Smooth muscle cell (in vitro differentiated cells): ENCODE data around the gene DNAJB11. TPM values are rescaled to one million over a fixed set of nuclear protein-coding genes. Genes with fewer than 3 reads are reported as not detected.

Source experiments
- DNase-seq: peaks from one replicate; lab custom pipeline; 2025; ENCODE audit not compliant: unreplicated experiment; lab: John Stamatoyannopoulos, UW
- H2AFZ ChIP-seq: fragments of 200-600 bp; sonication (generic); 2 replicates; pipeline ENCODE4 v1.6.0; 2016; ENCODE audit warnings: antibody characterized with exemption, low read depth, mild to moderate bottlenecking
- H3F3A ChIP-seq: fragments of 200-600 bp; sonication (generic); 2 replicates; pipeline ENCODE4 v1.6.0; 2017; ENCODE audit warnings: antibody characterized with exemption, low read depth
- H3K27ac ChIP-seq: fragments of 200-600 bp; sonication (generic); 2 replicates; pipeline ENCODE4 v1.5.1; 2016; ENCODE audit warnings: low read depth, mild to moderate bottlenecking
- H3K27me3 ChIP-seq: fragments of 200-600 bp; sonication (generic); 2 replicates; pipeline ENCODE4 v1.6.1; 2016; ENCODE audit warnings: low read depth, mild to moderate bottlenecking
- H3K36me3 ChIP-seq: fragments of 200-600 bp; sonication (generic); 2 replicates; pipeline ENCODE4 v1.5.1; 2016; ENCODE audit warnings: low read depth
- H3K4me1 ChIP-seq: fragments of 200-600 bp; sonication (generic); 2 replicates; pipeline ENCODE4 v1.5.1; 2016; ENCODE audit warnings: low read depth
- H3K4me2 ChIP-seq: fragments of 200-600 bp; sonication (generic); 2 replicates; pipeline ENCODE4 v1.6.0; 2016; ENCODE audit warnings: mild to moderate bottlenecking
- H3K4me3 ChIP-seq: fragments of 200-600 bp; sonication (generic); 2 replicates; pipeline ENCODE4 v1.5.1; 2016; ENCODE audit warnings: mild to moderate bottlenecking
- H3K79me2 ChIP-seq: fragments of 200-600 bp; sonication (generic); 2 replicates; pipeline ENCODE4 v1.6.0; 2016; ENCODE audit warnings: low read depth, mild to moderate bottlenecking
- H3K9ac ChIP-seq: fragments of 200-600 bp; sonication (generic); 2 replicates; pipeline ENCODE4 v1.6.0; 2016; ENCODE audit warnings: low read depth
- H3K9me3 ChIP-seq: fragments of 200-600 bp; sonication (generic); replicated peaks from 2 replicates; pipeline ENCODE4 v1.5.1; 2016; ENCODE audit warnings: low read depth
- H4K20me1 ChIP-seq: fragments of 200-600 bp; sonication (generic); 2 replicates; pipeline ENCODE4 v1.6.0; 2016; ENCODE audit warnings: low read depth
- WGBS: methylation state at CpG from one replicate; pipeline ENCODE4 v1.1.7; 2016; ENCODE audit warnings: low lambda C conversion rate; 5-methylcytosine and 5-hydroxymethylcytosine counted together
- polyA plus RNA-seq: library from polyadenylated mRNA; unstranded; fragments of >200 nt; fragmentation: Nextera tagmentation; extraction: Ambion mirVana; gene quantifications from 2 replicates; pipeline ENCODE4 v1.2.1, GENCODE V29; 2016
- total RNA-seq: library from RNA; depleted of rRNA; stranded (reverse); fragments of >200 nt; gene quantifications from 2 replicates; pipeline ENCODE4 v1.2.3, GENCODE V29; 2014
- TF ChIP-seq, protein P1 (sequence below): fragments of 200-600 bp; sonication (generic); IDR thresholded peaks from 2 replicates; pipeline ENCODE4 v1.5.1; 2017; ENCODE audit warnings: borderline replicate concordance, mild to moderate bottlenecking, antibody characterized with exemption; ENCODE audit not compliant: insufficient read depth, poor library complexity, severe bottlenecking

Gene DNAJB11
- total and polyA plus RNA-seq, 2 experiments from 2014 or later, result 103 to 136 TPM

DNA sequence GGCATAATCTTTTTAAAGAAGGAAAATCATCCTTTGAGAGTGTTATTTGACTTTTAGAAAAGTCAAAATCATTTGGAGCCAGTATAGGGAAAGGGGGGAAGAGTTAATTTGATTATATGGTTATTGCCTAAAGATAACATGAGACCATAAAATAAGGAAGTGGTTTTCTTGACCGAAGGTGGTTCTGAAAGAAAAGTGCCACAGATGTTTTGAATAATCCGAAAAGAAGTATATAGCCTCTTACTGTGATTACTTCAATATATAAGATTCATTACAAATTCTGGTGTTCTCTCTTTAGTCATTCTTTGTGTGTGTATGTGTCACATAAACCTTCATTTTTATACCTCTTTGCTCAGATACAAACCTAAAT is 1.1 kb downstream of the DNAJB11 start:
- TF ChIP-seq, protein P1, sequence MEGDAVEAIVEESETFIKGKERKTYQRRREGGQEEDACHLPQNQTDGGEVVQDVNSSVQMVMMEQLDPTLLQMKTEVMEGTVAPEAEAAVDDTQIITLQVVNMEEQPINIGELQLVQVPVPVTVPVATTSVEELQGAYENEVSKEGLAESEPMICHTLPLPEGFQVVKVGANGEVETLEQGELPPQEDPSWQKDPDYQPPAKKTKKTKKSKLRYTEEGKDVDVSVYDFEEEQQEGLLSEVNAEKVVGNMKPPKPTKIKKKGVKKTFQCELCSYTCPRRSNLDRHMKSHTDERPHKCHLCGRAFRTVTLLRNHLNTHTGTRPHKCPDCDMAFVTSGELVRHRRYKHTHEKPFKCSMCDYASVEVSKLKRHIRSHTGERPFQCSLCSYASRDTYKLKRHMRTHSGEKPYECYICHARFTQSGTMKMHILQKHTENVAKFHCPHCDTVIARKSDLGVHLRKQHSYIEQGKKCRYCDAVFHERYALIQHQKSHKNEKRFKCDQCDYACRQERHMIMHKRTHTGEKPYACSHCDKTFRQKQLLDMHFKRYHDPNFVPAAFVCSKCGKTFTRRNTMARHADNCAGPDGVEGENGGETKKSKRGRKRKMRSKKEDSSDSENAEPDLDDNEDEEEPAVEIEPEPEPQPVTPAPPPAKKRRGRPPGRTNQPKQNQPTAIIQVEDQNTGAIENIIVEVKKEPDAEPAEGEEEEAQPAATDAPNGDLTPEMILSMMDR, result no peak
- peaks cover 21% of the 10 kb centered on the region for H3K79me2 ChIP-seq
- H3K36me3 ChIP-seq, result peaks cover 20% of the 10 kb centered on the region
- no peak overlapping the region for H3K27ac ChIP-seq
- H3K9ac ChIP-seq, result peak overlapping the region; percentile 96
- peak overlapping the region; percentile 80 for H3K4me3 ChIP-seq
- H2AFZ ChIP-seq, result no peak overlapping the region
- H3K9me3 ChIP-seq, result no peaks in the 10 kb centered on the region
- peak overlapping the region; percentile 96 for H3K4me2 ChIP-seq
- peaks cover 8% of the 10 kb centered on the region for H4K20me1 ChIP-seq
- no peaks in the 10 kb centered on the region for H3F3A ChIP-seq
- WGBS, result 88% methylated on average over 2 of the region's 2 CpGs
- DNase-seq, result no peak
- H3K4me1 ChIP-seq, result peaks cover 17% of the 10 kb centered on the region
- H3K27me3 ChIP-seq, result no peaks in the 10 kb centered on the region

DNA sequence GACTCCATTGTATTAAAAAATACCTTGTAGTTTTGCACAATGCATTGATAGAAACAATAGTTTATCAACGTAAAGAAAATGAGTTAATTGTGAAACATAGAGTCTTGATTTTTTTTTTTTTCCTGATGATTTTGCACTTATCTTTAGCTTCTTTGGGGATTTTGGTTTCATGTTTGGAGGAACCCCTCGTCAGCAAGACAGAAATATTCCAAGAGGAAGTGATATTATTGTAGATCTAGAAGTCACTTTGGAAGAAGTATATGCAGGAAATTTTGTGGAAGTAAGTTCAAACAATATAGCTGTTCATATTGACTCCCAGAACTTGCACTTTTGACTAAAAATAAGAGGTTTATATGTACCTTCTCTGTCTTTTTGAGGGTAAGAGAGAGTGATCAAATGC is 7.0 kb downstream of the DNAJB11 start:
- DNase-seq, result no peak
- no peak overlapping the region for H3K9ac ChIP-seq
- no peaks in the 10 kb centered on the region for H3K9me3 ChIP-seq
- peaks cover 39% of the 10 kb centered on the region for H3K36me3 ChIP-seq
- H3K4me2 ChIP-seq, result no peak overlapping the region
- peaks cover 15% of the 10 kb centered on the region for H4K20me1 ChIP-seq
- H3K27ac ChIP-seq, result no peak overlapping the region
- H3K79me2 ChIP-seq, result peaks cover 2% of the 10 kb centered on the region
- no peaks in the 10 kb centered on the region for H3K27me3 ChIP-seq
- H3F3A ChIP-seq, result no peaks in the 10 kb centered on the region
- no peaks in the 10 kb centered on the region for H3K4me1 ChIP-seq
- no peak overlapping the region for H2AFZ ChIP-seq
- TF ChIP-seq, protein P1, result no peak
- 99% methylated on average over 2 of the region's 2 CpGs for WGBS
- H3K4me3 ChIP-seq, result no peak overlapping the region

DNA sequence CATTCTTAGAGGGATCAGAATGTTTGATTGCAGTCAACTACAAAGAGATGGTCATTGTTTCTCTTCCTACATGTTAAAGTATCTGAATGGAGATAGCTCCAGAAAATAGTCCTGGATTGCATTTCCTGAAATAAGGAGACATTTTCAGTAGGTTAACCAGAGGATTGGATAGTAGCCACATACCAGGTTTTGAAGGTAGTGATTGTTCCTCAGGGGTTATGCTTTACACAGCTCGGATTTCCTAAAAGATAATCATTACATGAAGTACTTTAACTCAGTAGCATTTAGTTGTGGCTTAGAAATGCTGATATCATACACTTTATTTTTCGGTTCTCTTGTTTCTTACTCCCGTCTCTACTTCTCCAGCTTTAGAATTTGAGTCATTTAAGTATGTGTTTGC is 10.3 kb downstream of the DNAJB11 start:
- Histone ChIP-seq H3K27me3 (no peaks in the 10 kb centered on the region), H3K36me3 (peaks cover 44% of the 10 kb centered on the region), H3K9ac (no peak overlapping the region), H3K4me3 (no peak overlapping the region), H3K79me2 (no peaks in the 10 kb centered on the region), H3F3A (peaks cover 3% of the 10 kb centered on the region), H3K9me3 (no peaks in the 10 kb centered on the region), H2AFZ (no peak overlapping the region), H4K20me1 (peaks cover 14% of the 10 kb centered on the region), H3K4me1 (no peaks in the 10 kb centered on the region), H3K4me2 (no peak overlapping the region), H3K27ac (no peak overlapping the region)
- WGBS, result 98% methylated on average over 3 of the region's 3 CpGs
- TF ChIP-seq, protein P1, result no peak
- no peak for DNase-seq

DNA sequence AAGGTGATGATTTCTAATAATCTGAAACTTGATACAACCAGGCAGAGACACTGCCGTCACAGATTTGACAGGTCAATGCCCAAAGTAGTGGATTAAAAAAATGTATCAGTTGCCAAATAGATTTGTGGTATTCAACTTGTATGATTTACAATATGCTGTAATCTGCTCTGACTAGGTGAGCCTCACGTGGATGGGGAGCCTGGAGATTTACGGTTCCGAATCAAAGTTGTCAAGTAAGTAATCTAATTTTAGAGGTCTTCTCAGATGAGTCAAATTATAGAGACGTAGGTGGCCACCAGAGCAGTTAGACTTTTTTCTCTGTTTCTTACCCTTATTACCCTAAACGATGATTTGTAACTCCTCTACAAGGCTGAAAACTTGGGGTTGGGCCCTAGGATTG is 12.0 kb downstream of the DNAJB11 start:
- Histone ChIP-seq H4K20me1 (peaks cover 8% of the 10 kb centered on the region), H3K27me3 (no peaks in the 10 kb centered on the region), H3K4me3 (no peak overlapping the region), H3K4me2 (no peak overlapping the region), H3K27ac (no peak overlapping the region), H2AFZ (no peak overlapping the region), H3K9me3 (no peaks in the 10 kb centered on the region), H3K36me3 (peaks cover 34% of the 10 kb centered on the region), H3K9ac (no peak overlapping the region), H3K79me2 (no peaks in the 10 kb centered on the region), H3F3A (peaks cover 3% of the 10 kb centered on the region), H3K4me1 (no peaks in the 10 kb centered on the region)
- 96% methylated on average over 6 of the region's 6 CpGs for WGBS
- no peak for DNase-seq
- TF ChIP-seq, protein P1, result no peak
